ENCODE data around the gene SELPLG.
"Not testable (repeated sequence)": the region's sequence is repeated elsewhere in the genome, so short reads cannot be mapped to it uniquely, and the experiment has no call there.

Gene SELPLG

DNA sequence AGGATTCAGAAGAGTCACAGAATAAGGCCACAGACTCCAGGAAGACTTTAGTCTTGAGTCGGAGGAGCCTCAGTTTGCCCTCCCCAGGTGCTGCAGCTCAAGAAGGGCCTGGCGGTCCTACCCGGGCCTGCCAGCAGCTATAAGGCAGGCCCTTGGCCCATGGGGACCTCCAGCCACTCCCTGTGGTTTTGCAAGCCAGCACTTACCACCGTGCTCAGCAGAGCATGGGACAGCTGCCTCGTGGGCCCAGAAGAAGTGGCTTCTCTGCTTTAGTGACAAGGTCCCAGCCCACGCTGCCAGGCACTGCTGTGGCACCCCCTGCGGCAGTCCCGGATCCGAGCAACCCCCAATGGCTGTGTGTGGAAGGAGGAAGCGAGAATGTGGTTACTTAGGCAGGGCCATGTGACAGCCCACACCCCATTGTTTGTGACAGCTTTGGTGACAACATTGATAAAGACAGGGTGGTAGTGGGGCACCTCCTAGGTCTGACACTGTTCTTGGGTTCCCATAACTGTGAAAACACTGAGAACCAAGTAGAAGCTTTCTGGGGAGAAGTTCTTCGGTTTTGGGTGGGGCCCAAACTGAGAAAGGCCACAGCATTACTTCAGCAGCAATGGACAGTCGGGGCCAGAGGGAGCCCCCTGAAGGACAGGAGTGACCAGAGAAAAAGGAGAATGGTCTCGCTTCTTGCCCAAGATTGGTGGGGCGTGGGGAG, at the start of gene SELPLG:
Gene SELPLG, minus strand, starts transcription at position 361 of the 715 bp plus-strand sequence. CDS start 9,587 bp downstream, outside the sequence.
- DNase-seq (ENCODE audit: low read depth) = no peak

DNA sequence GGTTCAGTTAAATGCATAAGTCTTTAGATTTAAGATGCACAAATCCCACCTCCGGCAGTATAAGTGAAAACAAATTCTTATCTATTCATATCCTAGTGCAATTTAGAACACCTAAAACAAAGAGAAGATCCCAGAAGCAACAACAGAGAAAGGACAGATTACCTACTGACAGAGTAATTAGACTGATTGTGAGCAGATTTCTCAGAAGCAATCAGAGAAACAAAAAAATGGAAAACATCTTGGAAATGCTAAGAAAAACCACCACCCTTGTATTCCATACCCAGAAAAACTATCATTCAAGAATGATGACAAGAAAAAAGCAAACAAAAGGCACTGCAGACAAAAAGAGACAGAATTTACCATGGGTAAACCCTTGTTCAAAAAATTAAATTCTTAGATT, 47.6 kb upstream of the SELPLG start:
- no peak for DNase-seq (ENCODE audit: low read depth)

DNA sequence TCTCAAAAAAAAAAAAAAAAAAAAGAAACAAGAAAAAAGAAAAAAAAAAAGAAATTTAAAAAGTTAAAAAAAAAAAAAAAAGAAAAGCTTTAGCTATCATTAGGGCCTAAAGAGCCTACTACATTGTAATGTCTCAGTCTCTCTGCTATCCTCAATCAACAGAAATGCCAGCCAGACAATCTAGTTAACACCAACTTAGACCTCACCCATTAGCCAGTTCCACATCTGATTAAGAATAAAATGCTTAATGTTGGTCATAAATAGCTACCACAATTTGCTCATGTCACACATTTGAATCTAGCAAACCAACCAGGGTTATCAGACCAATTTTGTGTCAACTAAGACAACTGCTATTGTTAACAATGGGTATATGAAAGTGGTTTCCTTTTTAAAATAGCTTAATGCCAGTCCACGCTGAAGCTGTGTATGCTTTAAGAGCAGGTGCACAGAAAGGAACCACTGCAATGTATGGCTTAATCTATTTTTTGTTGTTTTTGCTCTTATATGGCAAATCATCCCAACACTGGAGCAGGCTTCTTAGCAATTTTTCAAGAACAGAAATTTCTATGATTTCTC, 45.5 kb upstream of the SELPLG start:
- DNase-seq (ENCODE audit: low read depth) = no peak

GRCh38 chr12:108678104-108678730, 44.5 kb upstream of the SELPLG start:
- no peak for DNase-seq (ENCODE audit: low read depth)

GRCh38 chr12:108677381-108677780, 43.7 kb upstream of the SELPLG start:
- DNase-seq (ENCODE audit: low read depth) = no peak

DNA sequence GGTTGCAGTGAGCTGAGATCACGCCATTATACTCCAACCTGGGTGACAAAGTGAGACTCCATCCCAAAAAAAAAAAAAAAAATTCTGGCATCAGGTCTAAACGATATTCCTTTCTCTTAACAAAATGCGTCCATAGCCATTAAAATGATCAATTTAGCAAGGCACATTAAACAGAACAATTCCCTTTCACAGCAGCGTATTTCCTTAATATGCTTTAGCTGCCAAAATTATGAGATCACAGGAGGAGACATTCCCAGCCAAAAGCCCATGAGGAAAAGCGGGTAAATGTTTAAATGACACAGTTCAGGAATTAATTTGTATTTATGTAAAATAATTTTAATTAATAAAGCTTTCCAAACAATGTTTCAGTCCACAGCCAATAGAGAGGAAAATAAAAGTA, 43.0 kb upstream of the SELPLG start:
- no peak for DNase-seq (ENCODE audit: low read depth)

GRCh38 chr12:108675792-108676191, 42.1 kb upstream of the SELPLG start:
- no peak for DNase-seq (ENCODE audit: low read depth)

GRCh38 chr12:108672054-108672453, 38.4 kb upstream of the SELPLG start:
- DNase-seq (ENCODE audit: low read depth) = no peak

DNA sequence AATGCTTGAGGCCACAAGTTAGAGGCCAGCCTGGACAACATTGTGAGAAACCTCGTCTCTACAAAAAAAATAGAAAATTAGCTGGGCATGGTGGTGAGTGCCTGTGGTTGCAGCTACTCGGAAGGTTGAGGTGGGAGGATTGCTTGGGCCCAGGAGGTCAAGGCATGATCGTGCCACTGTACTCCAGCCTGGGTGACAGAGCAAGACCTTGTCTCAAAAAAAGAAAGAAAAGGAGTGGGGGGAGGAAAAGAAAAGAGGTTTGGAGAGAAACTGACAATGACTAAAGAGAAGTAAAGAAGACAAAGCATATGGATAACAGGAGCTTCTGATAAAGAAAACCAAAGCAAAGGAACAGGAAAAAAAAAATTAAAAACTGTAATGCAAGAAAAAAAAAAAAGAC, 37.4 kb upstream of the SELPLG start:
- DNase-seq (ENCODE audit: low read depth) = no peak

DNA sequence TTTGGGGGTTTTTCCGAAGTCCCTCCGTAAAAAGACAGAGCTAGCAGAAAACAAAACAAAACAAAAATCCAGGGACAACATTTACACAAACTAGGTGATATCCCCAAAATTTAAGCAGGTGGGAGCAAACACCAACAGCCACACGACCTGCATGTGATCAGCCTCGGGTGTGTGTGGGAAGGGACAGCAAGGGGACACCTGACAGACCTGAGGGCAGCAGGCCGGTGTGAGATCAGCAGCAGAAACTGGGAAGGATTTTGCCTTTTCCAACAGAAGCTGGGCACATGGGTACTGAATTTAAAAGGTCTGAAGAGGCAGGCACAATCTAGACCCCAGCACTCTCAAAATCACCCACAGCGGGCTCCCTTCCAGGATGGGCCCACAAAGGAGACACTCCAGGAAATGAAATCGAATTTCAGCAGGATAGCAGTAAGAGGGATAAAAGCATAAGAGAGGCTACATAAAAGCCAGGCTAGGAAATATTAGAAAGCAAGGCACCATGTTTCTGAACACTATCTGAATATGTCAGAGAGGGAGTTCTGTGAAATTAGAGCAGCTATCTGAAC, 36.5 kb upstream of the SELPLG start:
- no peak for DNase-seq (ENCODE audit: low read depth)

DNA sequence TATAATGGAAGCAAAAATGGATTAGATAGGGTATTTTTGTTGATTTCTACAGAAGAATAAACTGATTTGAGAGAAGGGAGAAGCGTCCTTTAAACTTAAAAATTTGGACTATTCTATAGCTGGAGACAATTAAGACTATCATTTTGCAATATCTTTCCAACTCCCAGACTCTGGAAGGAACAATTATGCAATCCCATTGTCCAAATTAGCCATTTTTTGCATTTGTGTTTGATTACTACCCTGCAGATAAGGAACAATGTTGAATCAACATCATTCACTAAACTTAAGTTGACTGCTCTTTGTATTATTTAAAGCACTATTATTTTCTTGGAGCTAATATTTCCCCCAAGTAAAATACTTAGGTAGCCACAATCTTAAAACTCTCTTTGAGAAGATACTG, 34.8 kb upstream of the SELPLG start:
- DNase-seq (ENCODE audit: low read depth) = peak; percentile 59

GRCh38 chr12:108668063-108668462, 34.4 kb upstream of the SELPLG start:
- no peak for DNase-seq (ENCODE audit: low read depth)

- peak; percentile 53 for DNase-seq (ENCODE audit: low read depth)
Measured at GRCh38 chr12:108667349-108667748, 33.7 kb upstream of the SELPLG start.

- peak; percentile 79 for DNase-seq (ENCODE audit: low read depth)
Measured at GRCh38 chr12:108666401-108666881, 32.7 kb upstream of the SELPLG start.

DNA sequence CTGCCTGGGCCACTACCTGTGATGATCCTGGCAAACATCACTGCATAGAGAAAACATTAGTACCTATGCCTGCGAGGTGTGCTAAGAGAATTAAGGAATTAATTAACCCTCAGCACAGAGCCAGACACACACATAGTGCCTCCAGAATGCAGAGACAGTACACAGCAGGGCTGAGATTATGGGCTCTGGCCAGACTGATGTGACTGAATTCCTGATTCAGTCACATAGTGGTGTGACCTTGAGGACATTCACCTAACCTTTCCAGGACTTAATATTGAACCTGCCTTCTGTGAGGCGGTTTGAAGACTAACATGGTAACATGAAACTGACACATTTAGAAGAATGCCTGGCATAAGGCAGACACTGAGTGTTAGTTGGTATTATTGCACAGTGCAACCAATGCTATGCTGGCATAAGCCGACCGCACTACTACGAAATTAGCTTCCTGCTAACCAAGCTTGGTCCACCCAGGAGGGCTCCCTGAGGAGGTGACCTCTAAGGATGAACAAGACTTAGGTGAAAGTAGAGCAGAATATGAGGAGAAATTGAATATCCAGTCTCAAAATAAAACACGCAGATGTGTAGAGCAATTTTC, 32.0 kb upstream of the SELPLG start:
- DNase-seq (ENCODE audit: low read depth) = peak; percentile 28

GRCh38 chr12:108664338-108665258, 30.9 kb upstream of the SELPLG start:
- peak; percentile 94 for DNase-seq (ENCODE audit: low read depth)

GRCh38 chr12:108663324-108664015, 29.8 kb upstream of the SELPLG start:
- no peak for DNase-seq (ENCODE audit: low read depth)

- DNase-seq (ENCODE audit: low read depth) = not testable (repeated sequence)
Measured at GRCh38 chr12:108658115-108658514, 24.4 kb upstream of the SELPLG start.

DNA sequence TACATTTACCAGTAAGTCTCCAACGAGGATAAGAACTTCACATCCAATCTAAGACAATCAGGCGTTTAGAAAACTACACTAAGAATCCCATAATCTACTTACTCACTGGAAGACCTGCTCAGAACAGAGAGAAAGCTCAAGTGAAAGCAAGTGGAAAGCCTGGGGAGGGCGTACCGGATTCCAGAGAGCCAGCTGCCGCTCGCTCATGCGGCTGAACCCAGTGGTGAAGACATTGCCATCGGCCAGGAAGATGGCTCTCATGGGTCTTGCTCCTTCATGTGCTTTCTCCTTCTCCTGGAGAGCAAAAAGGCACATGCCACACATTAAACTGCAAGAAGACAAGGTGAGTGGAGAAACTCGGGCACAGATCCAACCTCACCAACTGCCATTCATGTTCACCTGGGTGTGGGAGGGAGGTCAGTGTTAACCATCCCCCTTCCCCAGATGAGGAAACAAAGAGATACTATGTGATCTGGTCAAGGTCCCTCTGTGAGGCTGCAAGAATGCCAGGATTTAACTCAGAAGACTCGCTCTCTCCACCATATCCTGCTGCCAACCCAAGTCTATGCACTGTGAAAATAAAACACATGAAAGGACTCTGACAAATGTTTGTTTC, 23.5 kb upstream of the SELPLG start:
- DNase-seq (ENCODE audit: low read depth) = no peak

GRCh38 chr12:108656247-108656646, 22.6 kb upstream of the SELPLG start:
- not testable (repeated sequence) for DNase-seq (ENCODE audit: low read depth)

Measured in fibroblast of gingiva (primary cell).